CD4-positive, alpha-beta T cell treated with Interferon gamma for 1 hour (primary cell): ENCODE measurements around the gene ZNF484.
"Not testable (repeated sequence)": the region's sequence is repeated elsewhere in the genome, so short reads cannot be mapped to it uniquely, and the experiment has no call there.

Experiments used
- DNase-seq: peaks from one replicate; pipeline ENCODE4 v3.0.0-alpha.2; 2020

ZNF484 gene

DNA sequence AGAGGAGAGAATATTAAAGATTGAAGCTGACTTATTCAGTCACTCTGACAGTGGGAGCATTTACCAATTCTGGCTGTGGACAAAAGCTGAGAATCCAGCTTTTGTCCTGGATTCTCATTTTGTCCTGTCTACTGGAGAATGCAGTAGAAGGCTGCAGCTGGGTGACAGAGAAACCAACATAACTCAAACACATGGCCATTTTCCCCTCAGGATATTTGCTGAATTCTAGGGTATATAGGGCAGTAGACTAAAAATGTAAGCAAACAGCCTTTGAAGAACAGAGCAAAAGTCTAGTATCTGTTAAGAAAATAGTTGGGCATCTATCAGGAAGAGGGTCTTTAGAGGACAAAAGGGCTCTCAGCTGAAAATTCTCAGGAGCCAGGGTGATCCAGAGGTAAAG, 20.6 kb downstream of the ZNF484 start:
- DNase-seq: no peak

GRCh38 chr9:92853716-92854115, 24.1 kb downstream of the ZNF484 start:
- DNase-seq: no peak

DNA sequence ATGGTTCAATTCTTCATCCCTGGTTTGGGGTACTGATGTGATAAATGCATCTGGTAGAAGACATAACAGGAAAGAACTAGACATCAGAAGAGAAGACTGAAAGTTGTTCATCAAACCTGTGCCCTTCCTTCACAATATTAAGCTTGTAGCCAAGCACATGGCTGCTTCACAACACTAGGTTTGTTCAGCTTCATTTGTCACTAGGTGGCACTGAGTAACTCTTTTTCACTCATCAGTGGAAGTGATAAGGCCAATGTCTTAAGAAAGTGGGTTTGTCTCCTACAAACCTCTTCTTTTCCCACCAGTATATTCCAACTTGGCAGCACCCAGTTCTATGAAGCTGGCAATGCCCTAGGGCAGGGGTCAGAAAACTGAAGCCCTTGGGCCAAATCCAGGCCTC, 26.9 kb downstream of the ZNF484 start:
- no peak for DNase-seq

- not testable (repeated sequence) for DNase-seq
Observed at GRCh38 chr9:92848740-92849139, 29.1 kb downstream of the ZNF484 start.

GRCh38 chr9:92846662-92847145, 31.1 kb downstream of the ZNF484 start:
- no peak for DNase-seq

GRCh38 chr9:92838411-92838810, 39.4 kb downstream of the ZNF484 start:
- not testable (repeated sequence) for DNase-seq

DNA sequence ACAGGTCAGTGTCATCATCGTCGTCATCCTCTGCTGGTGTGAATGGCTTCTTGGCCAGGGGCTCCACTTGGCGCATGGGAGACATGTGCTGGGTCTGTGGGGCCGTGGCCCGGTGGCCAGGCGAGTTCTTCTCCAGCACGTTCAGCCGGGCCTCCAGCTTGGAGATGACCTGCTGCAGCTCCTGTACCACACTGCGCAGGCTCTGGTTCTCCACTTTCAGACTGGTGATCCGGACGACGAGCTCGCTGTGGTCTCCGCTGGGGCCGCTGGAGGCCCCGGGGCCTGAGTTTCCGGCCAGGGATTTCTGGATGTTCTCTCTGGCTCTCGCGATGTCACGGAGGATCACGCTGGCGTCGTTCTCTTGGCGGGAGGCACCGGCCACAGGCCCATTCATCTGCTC, 40.6 kb downstream of the ZNF484 start:
- DNase-seq: no peak

GRCh38 chr9:92829420-92829819, 48.4 kb downstream of the ZNF484 start:
- DNase-seq: no peak

- not testable (repeated sequence) for DNase-seq
Observed at GRCh38 chr9:92825065-92825464, 52.8 kb downstream of the ZNF484 start.

DNA sequence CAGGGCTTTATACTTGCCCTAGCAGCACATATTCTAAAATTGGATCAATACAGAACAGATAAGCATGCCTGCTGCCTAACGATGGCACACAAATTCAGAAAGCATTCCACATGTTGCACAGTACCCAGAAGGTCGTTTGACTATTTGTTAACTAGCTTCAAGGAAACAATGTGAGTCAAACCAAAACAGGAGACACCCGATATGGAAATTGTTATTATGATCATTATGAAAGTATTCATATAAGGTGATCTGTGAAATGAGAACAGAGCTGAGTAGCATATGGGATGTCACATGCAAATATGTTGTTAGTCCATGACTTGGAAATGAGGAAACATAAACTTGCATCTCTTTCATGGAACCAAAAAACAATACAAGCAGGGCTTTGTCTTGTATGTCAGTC, 56.9 kb downstream of the ZNF484 start:
- no peak for DNase-seq

GRCh38 chr9:92819898-92820297, 57.9 kb downstream of the ZNF484 start:
- not testable (repeated sequence) for DNase-seq

GRCh38 chr9:92809629-92810326, 68.1 kb downstream of the ZNF484 start:
- not testable (repeated sequence) for DNase-seq

DNA sequence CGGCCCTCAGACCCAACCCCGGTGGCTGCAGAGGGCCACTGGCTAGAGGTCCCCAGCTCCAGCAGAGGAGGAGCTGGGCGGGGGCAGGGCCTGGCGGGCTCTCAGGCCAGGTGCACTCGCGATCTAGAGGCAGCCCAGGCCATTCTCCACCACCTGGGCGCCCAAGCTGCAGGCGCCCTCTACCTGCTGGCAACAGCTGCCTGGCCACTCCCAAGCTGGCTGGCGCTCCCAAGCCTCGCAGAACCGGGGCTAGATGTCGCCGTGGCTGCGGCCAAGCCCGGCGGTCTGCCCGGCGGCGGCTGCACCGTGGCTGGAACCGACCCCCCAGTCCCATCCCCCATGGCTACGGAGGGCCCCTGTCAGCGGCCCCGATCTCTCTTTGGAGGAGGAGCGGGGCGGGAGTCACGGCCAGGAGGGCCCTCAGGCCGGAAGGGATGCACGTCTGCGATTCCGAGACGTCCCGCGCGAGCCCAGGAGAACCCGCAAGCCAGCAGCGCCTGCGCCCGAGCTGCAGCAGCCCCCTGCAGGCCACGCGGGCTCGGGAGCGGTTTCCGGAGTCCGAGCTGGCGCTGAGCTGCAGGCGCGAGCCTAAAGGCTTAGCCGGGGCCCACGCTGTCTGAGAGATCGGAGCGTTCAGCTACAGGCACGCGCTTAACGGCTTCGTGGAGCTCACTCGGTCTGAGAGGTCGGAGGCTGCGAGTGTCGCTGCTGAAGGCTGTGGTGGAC, 68.9 kb downstream of the ZNF484 start:
- peak; percentile 29 for DNase-seq

GRCh38 chr9:92807757-92808725, 69.8 kb downstream of the ZNF484 start:
- peak; percentile 13 for DNase-seq

DNA sequence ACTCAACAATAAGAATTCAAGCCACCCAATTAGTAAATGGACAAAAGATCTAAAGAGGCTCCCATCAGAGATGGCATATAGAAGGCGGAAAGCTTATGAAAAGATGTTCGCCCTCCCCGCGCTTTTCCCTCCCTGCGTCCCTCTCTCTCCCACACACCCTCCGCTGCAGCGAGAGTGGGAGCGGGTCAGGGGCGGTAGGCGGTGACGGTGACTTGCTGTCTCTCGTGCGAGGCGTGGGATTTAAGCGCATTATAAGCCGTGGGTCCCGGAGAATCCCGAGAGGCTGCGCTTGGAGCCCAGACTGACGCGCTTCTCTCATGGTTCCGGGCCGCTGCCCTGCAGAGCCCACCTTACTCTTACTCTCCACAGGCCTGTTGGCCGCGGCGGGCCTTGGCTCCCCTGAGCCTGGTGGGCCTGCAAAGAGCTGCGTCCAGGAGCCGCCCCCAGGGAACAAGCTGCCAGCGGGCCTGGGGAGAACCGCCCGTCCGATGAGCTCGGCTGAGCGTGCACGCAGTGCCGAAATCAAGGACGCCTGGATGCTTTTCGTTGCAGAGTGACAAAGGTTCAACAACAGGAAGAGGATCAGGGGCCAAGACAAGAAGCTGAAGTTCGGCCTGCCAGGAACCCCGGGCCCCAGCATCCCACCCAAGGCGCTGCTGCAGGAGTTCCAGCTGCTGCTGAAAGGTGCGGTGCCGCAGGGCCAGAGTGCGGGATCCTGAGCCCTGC, 70.6 kb downstream of the ZNF484 start:
- no peak for DNase-seq

DNA sequence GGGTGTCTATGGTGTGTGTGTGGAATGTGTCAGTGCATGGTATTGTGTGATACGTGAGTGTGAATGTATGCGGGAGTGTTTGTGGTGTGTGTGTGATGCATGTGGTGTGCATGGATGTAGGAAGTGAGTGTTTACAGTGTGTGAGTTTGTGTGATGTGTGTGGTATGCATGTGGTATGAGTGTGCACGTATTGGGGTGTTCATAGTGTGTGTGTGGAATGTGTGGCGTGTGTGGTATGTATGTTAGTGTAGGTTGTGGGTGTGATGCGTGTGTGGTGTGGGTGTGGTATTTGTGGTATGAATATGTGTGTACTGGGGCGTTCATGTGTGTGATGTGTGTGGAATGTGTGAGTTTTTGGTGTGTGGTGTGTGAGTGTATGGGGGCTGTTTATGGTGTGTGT, 73.1 kb downstream of the ZNF484 start:
- no peak for DNase-seq

GRCh38 chr9:92798358-92798757, 79.5 kb downstream of the ZNF484 start:
- no peak for DNase-seq

DNA sequence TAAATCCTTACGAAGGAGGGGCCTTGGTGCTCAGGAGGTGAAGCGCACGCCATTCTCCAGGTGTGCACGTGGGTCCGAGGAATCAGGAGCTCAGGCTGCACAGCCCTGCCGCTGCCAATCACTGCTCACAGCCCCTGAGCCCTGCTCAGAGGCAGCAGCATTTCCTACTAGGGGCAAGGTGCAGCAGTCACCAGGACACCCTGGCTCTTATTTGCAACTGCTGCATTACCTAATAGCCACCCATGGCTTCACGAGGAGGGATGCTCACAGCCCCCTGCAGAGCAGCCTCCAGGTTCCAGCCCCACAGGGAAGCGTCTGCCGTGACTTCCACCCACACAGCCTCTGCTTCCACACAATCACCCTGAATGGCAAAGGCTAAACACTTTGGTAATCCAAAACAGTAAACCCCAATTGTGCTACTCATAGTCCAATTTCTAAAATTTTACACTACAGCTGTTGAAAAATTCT, 81.5 kb downstream of the ZNF484 start:
- not testable (repeated sequence) for DNase-seq

DNA sequence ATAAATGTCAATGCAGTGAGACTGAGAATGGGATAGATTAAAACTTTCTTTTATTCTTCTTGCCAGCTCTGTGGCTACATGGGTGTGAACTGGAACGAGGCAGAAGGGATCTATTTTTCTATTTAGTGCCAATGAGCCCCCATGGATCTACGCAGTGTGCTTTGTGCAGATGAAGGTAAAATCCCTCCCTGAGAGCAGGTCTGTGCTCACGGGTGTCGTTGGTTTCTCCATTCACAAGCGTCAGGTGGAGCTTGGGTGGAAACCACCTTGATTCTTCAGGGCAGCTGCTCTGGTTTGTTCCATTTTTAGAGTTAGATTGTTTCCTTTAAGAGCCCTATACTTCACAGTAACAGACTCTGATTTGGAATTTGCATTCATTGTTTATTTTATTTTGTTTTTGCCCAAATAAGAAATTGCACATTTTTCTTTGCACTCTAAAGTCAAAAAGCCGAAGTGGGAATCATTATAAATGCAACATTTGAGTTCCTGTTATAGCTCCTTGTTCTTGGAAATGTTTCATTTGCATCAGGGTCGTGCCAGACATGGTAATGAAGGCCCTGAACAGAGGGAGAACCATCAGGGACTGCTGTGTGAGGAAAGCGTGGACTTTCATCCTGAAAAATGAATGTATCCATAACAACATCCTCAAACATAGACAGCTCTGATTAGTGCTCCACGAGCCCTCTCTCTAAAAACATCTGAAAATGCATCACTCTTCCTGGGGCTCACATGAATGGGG, 82.1 kb downstream of the ZNF484 start:
- DNase-seq: no peak
